Kidney (tissue), 14 donors: ENCODE results near the gene ERCC8. TPM values are rescaled to one million over a fixed set of nuclear protein-coding genes. Genes with fewer than 3 reads are reported as not detected.
A peak's percentile ranks its signal among the peaks of the same experiment; 100 is the strongest.

Experiments
- DNase-seq, 5 donors: peaks; one replicate each; pipeline ENCODE4 v3.0.0-alpha.2; 2013 to 2020
- FAIRE-seq: peaks from 2 replicates; lab custom pipeline; 2012; peaks lifted over from hg19 to GRCh38; lab: Jason Lieb, UNC
- H3K27ac ChIP-seq, 2 donors: one replicate each; pipeline ENCODE4 v1.7.0; 2013; ENCODE audit warnings: low read depth in 2 of 2, low read length in 2 of 2, inconsistent platforms in 1 of 2
- H3K27me3 ChIP-seq: one replicate; pipeline ENCODE4 v1.7.1; 2013; ENCODE audit warnings: low read length, inconsistent platforms; ENCODE audit not compliant: control insufficient read depth, insufficient read depth
- H3K36me3 ChIP-seq, 3 donors: one replicate each; pipeline versions ENCODE4 v1.7.0 to v1.7.1; 2013; ENCODE audit warnings: low read length in 3 of 3, control low read depth in 1 of 3, inconsistent platforms in 1 of 3; ENCODE audit not compliant: insufficient read depth in 3 of 3, control insufficient read depth in 2 of 3
- H3K4me1 ChIP-seq, 3 donors: one replicate each; pipeline versions ENCODE4 v1.7.0 to v1.7.1; 2013; ENCODE audit warnings: low read length in 3 of 3, inconsistent platforms in 1 of 3, low read depth in 1 of 3; ENCODE audit not compliant: control insufficient read depth in 2 of 3, insufficient read depth in 2 of 3
- H3K4me3 ChIP-seq, 3 donors: one replicate each; pipeline versions ENCODE4 v1.7.0 to v1.8.1; 2013; ENCODE audit warnings: low read length in 3 of 3, control low read depth in 1 of 3, inconsistent platforms in 1 of 3
- H3K9ac ChIP-seq, 3 donors: one replicate each; pipeline versions ENCODE4 v1.7.0 to v1.7.1; 2013; ENCODE audit warnings: low read length in 3 of 3, control low read depth in 1 of 3, inconsistent platforms in 1 of 3
- H3K9me3 ChIP-seq, 3 donors: one replicate each; pipeline versions ENCODE4 v1.7.0 to v1.7.1; 2013; ENCODE audit warnings: low read length in 3 of 3, control low read depth in 1 of 3, inconsistent platforms in 1 of 3; ENCODE audit not compliant: control insufficient read depth in 2 of 3, insufficient read depth in 1 of 3
- CTCF ChIP-seq: IDR thresholded peaks from 3 replicates; pipeline ENCODE4 v1.5.1; 2012; ENCODE audit warnings: mild to moderate bottlenecking, moderate library complexity, borderline replicate concordance; ENCODE audit not compliant: insufficient read depth; ENCODE audit errors: extremely low read depth
- intact Hi-C: fragments of 100-400 bp; cut with DNase I; formaldehyde crosslinking; loops from one replicate; pipeline ENCODE4 v1.11.1; 2022
- polyA plus RNA-seq: library from polyadenylated mRNA; stranded (reverse); fragments of 350-450 nt; fragmentation: Illumina TruSeq; extraction: RNeasy Lipid Tissue Mini Kit (QIAGEN cat#74804); gene quantifications from one replicate; pipeline ENCODE4 v1.2.3, GENCODE V29; 2014; ENCODE audit warnings: low read depth, low replicate concordance; ENCODE audit not compliant: insufficient read depth
- total RNA-seq: library from RNA; stranded (reverse); fragmentation: NEBNext Ultra II Directional; extraction: Animal tissue kit (Norgen Biotek cat#: 25700); gene quantifications from one replicate; pipeline ENCODE4 v1.2.1, GENCODE V29; 2021
- donor health status: control.
- donor health status: control.
- donor health status: control.
- donor health status: control.
- donor health status: control.
- donor health status: DM: yes; HTN: yes; CAD: no.
- donor health status: Normal renal cell carcinoma (clear cell type).

Gene ERCC8
- total and polyA plus RNA-seq, 2 donors from 2014 or later = 6.6 to 11.5 TPM

- no peaks in the 10 kb centered on the region for H3K27me3 ChIP-seq
- H3K27ac ChIP-seq = no peak overlapping the region
- H3K9me3 ChIP-seq = peaks cover 0 to 9% (median 0%) of the 10 kb centered on the region in 3 donors
- FAIRE-seq = peak; percentile 37
- DNase-seq = no peak
- H3K36me3 ChIP-seq = no peaks in the 10 kb centered on the region
- intact Hi-C loops = no loop called here
- H3K9ac ChIP-seq = no peak overlapping the region
- no peak for TF ChIP-seq CTCF
- no peak overlapping the region for H3K4me3 ChIP-seq
- no peaks in the 10 kb centered on the region for H3K4me1 ChIP-seq
Measured at GRCh38 chr5:60958088-60958487, 13.2 kb upstream of the ERCC8 start.

- no peak for FAIRE-seq
- H3K9ac ChIP-seq = no peak overlapping the region
- H3K4me1 ChIP-seq = no peaks in the 10 kb centered on the region
- DNase-seq = no peak
- peaks cover 0 to 9% (median 0%) of the 10 kb centered on the region in 3 donors for H3K9me3 ChIP-seq
- H3K4me3 ChIP-seq = no peak overlapping the region
- no peak overlapping the region for H3K27ac ChIP-seq
- H3K27me3 ChIP-seq = no peaks in the 10 kb centered on the region
- no peaks in the 10 kb centered on the region for H3K36me3 ChIP-seq
- TF ChIP-seq CTCF = no peak
- intact Hi-C loops = no loop called here
Measured at GRCh38 chr5:60955239-60955638, 10.4 kb upstream of the ERCC8 start.

- TF ChIP-seq CTCF = no peak
- Histone ChIP-seq H3K9me3 (no peaks in the 10 kb centered on the region), H3K27ac (no peak overlapping the region), H3K9ac (no peak overlapping the region), H3K36me3 (no peaks in the 10 kb centered on the region), H3K4me1 (peaks cover 0 to 7% (median 3%) of the 10 kb centered on the region in 3 donors), H3K4me3 (no peak overlapping the region), H3K27me3 (no peaks in the 10 kb centered on the region)
- intact Hi-C loops = no loop called here
- FAIRE-seq (no peak), DNase-seq (no peak)
Measured at GRCh38 chr5:60948738-60949137, 3.9 kb upstream of the ERCC8 start.

GRCh38 chr5:60945813-60946187, 930 bp upstream of the ERCC8 start:
- no peaks in the 10 kb centered on the region for H3K27me3 ChIP-seq
- no peak for FAIRE-seq
- DNase-seq = peak; percentile 51 to 80 (median 71)

More at GRCh38 chr5:60945813-60946187, 930 bp upstream of the ERCC8 start:
- TF ChIP-seq CTCF = no peak
- peak overlapping the region; percentile 8 to 75 for H3K27ac ChIP-seq
- peaks cover 0 to 7% (median 3%) of the 10 kb centered on the region in 3 donors for H3K4me1 ChIP-seq
- no peaks in the 10 kb centered on the region for H3K36me3 ChIP-seq
- H3K9me3 ChIP-seq = no peaks in the 10 kb centered on the region
- intact Hi-C loops = no loop called here
- peak overlapping the region; percentile 54 to 94 (median 76) for H3K9ac ChIP-seq
- peak overlapping the region; percentile 94 to 97 (median 97) for H3K4me3 ChIP-seq
